HT-29 (cell line): ENCODE measurements around the gene MED22. TPM values are rescaled to one million over a fixed set of nuclear protein-coding genes. Genes with fewer than 3 reads are reported as not detected.

Experiments
- DNase-seq: peaks from one replicate; pipeline ENCODE4 v3.0.0-alpha.2; 2015; ENCODE audit warnings: low spot score
- total RNA-seq: library from RNA; depleted of rRNA; stranded (reverse); fragments of >200 nt; shearing (Covaris generic); gene quantifications from 2 replicates; pipeline ENCODE4 v1.2.3, GENCODE V29; 2014

The MED22 gene
- total RNA-seq, 1 experiment from 2014 or later = 58.8 TPM

DNA sequence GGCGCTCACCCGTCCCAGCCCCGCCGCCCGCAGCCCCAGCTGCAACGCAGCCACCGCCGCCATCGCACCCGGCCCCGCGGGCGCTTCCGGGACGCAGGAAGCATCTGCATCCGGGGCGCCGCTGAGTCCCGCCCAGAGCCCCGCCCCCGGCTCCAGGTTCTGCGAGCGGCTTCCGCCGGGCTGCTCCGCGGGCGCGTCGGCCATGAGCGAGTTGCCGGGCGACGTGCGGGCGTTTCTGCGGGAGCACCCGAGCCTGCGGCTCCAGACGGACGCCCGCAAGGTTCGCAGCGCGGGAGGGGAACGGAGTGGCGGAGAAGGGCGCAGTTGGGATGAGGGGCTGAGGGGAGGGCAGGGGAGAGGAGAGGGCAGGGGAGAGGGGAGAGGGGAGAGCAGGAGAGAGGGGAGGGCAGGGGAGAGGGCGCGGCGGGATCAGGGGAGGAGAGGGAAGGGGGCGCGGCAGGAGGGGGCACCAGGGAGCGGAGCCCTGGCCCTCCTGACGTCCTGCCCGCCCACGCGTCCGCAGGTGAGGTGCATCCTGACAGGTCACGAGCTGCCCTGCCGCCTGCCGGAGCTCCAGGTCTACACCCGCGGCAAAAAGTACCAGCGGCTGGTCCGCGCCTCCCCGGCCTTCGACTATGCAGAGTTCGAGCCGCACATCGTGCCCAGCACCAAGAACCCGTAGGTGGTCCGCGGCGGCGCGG, 8.6 kb upstream of the MED22 start, which contains the start of the genes SURF1 and SURF2:
SURF1 (minus strand) TSS at position 97 of the 701 bp plus-strand sequence; CDS start at position 63, 34 bp downstream.
SURF2 (plus strand) TSS at position 160 of the 701 bp plus-strand sequence; CDS start at position 203, 43 bp downstream.
- peak; percentile 81 for DNase-seq

DNA sequence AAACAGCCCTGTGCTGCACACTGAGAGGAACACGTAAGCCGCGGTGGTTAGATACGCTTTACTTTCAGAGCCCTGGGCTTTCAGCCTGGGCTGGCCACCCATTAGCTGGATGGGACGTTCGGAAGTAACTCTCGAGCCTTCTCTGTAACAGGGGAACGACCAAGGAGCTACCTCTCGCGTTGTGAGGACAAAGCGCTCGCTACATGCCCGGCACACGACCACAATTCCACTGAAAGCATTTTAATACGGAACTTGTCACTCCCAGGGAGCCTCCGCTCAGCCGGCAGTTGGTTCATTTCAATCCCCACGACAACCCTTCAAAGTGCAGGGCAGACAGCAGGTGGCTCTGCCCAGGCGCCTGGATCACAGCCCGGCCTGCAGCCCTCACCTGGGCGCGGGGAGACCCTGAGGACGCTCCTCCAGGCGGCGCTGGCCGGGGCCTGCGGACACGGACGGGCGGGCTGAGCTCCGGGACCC, 8.0 kb upstream of the MED22 start:
- peak; percentile 52 for DNase-seq

- no peak for DNase-seq
These were observed 6.8 kb upstream of the MED22 start for GRCh38 chr9:133354766-133355165.

DNA sequence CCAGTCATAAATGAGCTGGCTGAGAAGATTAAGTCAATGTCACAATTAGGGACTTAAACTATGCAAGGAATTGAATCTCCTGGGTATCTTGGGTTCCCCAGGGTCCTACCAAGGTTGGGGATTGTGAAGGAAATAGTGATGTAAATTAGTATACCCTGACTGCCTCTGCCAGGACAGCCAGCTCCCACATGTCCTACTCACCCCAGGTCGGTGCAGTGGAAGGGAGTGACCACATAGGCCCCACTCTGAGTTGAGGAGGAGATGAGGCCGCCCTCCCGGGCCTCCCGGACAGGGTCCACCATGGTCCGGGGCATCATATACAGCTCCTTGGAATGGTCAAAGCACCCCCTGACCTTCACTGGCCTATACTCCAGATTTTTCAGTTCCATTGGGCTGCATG, 5.6 kb upstream of the MED22 start:
- no peak for DNase-seq

- no peak for DNase-seq
These were observed 4.9 kb upstream of the MED22 start for GRCh38 chr9:133352635-133353340.

- DNase-seq = peak; percentile 78
These were observed 4.1 kb upstream of the MED22 start for GRCh38 chr9:133351908-133352634.

DNA sequence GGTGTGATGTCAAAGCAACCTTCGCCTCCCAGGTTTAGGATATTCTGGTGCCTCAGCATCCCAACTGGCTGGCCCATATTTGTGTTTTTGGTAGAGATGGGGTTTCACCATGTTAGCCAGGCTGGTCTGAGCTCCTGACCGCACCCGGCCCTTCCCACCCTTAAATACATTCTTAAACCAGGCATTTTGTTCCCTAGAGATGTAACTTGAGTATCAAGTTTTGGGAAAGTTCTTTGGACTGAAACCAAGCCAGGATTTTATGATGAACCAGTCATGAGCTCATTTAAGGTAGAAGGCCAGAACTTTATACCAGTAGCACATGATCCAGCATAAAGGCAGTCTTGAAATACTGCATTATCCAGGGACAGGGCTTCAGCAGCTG, 3.6 kb upstream of the MED22 start:
- DNase-seq = no peak

- DNase-seq = no peak
These were observed 2.2 kb upstream of the MED22 start for GRCh38 chr9:133349965-133350616.

- DNase-seq = no peak
These were observed 1.0 kb upstream of the MED22 start for GRCh38 chr9:133348718-133349573.

DNA sequence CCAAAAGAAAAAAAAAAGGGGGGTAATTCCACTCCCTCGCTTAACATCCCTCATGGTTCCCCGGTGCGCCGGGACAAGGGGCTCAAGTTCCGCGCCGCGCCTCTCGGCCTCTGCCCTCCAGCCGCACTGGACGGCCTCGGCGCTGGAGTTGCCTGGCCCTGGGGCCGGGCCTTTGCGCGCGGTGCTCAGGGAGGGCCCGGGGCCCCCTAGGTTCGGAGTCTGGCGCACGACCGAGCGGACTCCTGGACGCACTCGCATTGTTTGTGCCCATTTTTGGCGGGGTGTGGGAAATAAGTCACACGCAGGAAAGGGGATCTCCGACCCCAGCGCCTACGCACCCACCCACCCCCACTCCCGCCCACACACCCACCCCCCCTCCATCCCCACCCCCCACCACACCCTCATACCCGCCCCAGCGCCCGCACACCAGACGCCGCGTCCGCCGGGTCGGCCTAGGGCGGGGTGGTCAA, 381 bp downstream of the MED22 start:
- peak; percentile 42 for DNase-seq

- DNase-seq = no peak
These were observed 1.7 kb downstream of the MED22 start for GRCh38 chr9:133346021-133346785.

GRCh38 chr9:133345596-133345995, 2.3 kb downstream of the MED22 start:
- DNase-seq = no peak

- DNase-seq = no peak
These were observed 3.0 kb downstream of the MED22 start for GRCh38 chr9:133344979-133345378.

DNA sequence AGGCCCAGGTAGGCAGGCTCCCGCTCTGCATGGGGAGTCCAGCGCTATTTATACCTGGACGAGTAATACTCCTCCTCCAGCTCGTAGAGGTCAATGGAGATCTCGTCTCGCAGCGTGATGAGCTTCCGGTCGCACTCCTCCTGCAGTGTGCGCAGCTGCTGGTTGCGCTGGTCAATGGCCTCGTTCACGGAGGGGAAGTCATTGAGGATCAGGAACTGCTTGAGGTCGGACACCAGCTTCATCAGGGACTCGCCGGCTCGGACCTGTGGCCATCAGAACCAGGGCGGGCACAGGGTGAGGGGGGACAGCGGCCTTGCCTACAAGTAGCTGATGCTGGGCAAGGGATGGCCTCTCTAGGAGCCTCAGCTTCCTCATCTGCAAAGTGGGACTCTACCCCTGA, 3.9 kb downstream of the MED22 start:
- no peak for DNase-seq

- DNase-seq = no peak
These were observed 5.4 kb downstream of the MED22 start for GRCh38 chr9:133342570-133342969.

GRCh38 chr9:133342069-133342406, 5.9 kb downstream of the MED22 start:
- no peak for DNase-seq

- DNase-seq = no peak
These were observed 6.4 kb downstream of the MED22 start for GRCh38 chr9:133341369-133342068.

DNA sequence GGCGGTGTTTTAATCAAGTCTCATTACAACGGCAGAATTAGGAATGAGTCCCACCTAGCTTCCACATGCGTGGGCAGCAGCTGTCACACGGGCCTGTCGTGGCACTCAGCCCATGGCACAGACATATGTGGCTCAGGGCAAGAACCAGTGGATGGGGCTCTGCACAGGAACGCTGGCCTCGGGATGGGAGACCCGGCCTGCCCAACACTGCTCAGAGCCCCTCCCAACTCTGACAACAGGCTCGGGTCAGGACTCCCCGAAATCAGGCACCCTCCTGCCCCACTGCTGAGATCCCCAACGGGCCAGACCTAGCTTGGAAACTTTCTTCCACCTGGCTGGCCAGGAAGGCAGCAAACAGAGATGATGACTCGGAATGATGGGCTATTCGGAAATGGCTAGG, 7.0 kb downstream of the MED22 start:
- no peak for DNase-seq

DNA sequence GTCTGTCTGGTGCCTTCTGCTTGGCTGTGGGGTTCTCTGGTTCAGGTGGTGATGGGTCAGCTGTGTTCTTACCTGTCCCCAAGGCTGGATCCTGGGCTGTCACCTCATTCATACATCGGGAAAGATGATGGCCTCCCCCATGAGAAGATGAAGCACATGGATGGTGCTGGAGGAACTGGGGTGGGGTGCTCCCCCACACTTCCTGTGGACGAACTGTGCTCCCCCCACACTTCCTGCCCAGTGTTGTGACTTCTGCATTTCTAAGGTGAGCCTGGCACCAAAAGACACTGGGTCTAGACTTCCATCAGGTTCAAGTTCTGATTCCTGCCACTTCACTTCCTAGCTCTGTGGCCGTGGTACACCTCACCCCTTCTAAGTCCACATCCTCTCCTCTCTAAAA, 7.7 kb downstream of the MED22 start:
- DNase-seq = no peak
